Skeletal muscle tissue (tissue), 4 donors: ENCODE data around the gene EIF4E2. TPM values are rescaled to one million over a fixed set of nuclear protein-coding genes. Genes with fewer than 3 reads are reported as not detected.

Experiments used
- H3K27ac ChIP-seq: one replicate; pipeline ENCODE4 v1.7.0; 2013; ENCODE audit warnings: mild to moderate bottlenecking, low read depth, low read length, inconsistent platforms
- H3K27me3 ChIP-seq, 3 donors: one replicate each; pipeline ENCODE4 v1.7.0; 2013; ENCODE audit warnings: low read length in 3 of 3; ENCODE audit not compliant: control insufficient read depth in 3 of 3, insufficient read depth in 3 of 3
- H3K36me3 ChIP-seq, 3 donors: one replicate each; pipeline ENCODE4 v1.7.0; 2013; ENCODE audit warnings: low read length in 3 of 3; ENCODE audit not compliant: control insufficient read depth in 3 of 3, insufficient read depth in 3 of 3
- H3K4me1 ChIP-seq, 3 donors: one replicate each; pipeline ENCODE4 v1.7.0; 2013; ENCODE audit warnings: low read length in 3 of 3, mild to moderate bottlenecking in 3 of 3; ENCODE audit not compliant: control insufficient read depth in 3 of 3, insufficient read depth in 3 of 3
- H3K4me3 ChIP-seq, 3 donors: one replicate each; pipeline ENCODE4 v1.7.0; 2013; ENCODE audit warnings: low read length in 3 of 3
- H3K9ac ChIP-seq, 3 donors: one replicate each; pipeline ENCODE4 v1.7.0; 2013; ENCODE audit warnings: low read length in 3 of 3, mild to moderate bottlenecking in 3 of 3, moderate library complexity in 2 of 3, low read depth in 1 of 3
- H3K9me3 ChIP-seq, 3 donors: one replicate each; pipeline ENCODE4 v1.7.0; 2013; ENCODE audit warnings: low read length in 3 of 3; ENCODE audit not compliant: control insufficient read depth in 3 of 3
- total RNA-seq: library from RNA; depleted of rRNA; stranded (reverse); fragments of >200 nt; gene quantifications from one replicate; pipeline ENCODE4 v1.2.3, GENCODE V29; 2014
- donor health status: Osteomylitis.

Gene EIF4E2
- total RNA-seq, 1 donor from 2014 or later, result 204 TPM

- no peaks in the 10 kb centered on the region for H3K27me3 ChIP-seq
- no peak overlapping the region for H3K9ac ChIP-seq
- H3K27ac ChIP-seq, result no peak overlapping the region
These were observed 36.5 kb downstream of the EIF4E2 start for GRCh38 chr2:232586943-232587505.

DNA sequence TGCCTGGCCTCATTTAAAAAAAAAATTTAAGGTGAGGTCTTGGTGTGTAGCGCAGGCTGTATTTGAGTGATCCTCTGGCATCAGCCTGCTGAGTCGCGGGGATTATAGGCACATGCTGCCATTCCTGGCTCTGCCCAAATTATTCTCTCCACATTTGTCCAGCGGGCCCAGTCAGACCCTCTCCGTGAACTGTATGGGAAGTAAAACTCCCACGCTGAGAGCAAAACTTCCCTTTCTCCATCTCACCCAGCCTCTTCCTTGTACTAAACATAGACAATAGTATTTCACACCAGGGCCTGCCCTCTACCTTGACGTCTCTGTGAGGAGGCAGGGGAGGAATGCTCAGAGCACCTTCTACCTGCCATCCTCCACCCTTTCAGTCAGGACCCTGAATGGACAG, 37.0 kb downstream of the EIF4E2 start:
- H3K4me3 ChIP-seq, result no peak overlapping the region
- peaks cover 2 to 6% (median 2%) of the 10 kb centered on the region in 3 donors for H3K36me3 ChIP-seq
- H3K27ac ChIP-seq, result no peak overlapping the region
- no peaks in the 10 kb centered on the region for H3K27me3 ChIP-seq
- H3K4me1 ChIP-seq, result peaks cover 12 to 61% (median 20%) of the 10 kb centered on the region in 3 donors
- H3K9ac ChIP-seq, result no peak overlapping the region
- H3K9me3 ChIP-seq, result no peaks in the 10 kb centered on the region

More at GRCh38 chr2:232586943-232587505, 36.5 kb downstream of the EIF4E2 start:
- H3K36me3 ChIP-seq, result peaks cover 3 to 6% (median 5%) of the 10 kb centered on the region in 3 donors
- H3K4me3 ChIP-seq, result no peak overlapping the region
- no peaks in the 10 kb centered on the region for H3K9me3 ChIP-seq
- peaks cover 11 to 63% (median 19%) of the 10 kb centered on the region in 3 donors for H3K4me1 ChIP-seq

DNA sequence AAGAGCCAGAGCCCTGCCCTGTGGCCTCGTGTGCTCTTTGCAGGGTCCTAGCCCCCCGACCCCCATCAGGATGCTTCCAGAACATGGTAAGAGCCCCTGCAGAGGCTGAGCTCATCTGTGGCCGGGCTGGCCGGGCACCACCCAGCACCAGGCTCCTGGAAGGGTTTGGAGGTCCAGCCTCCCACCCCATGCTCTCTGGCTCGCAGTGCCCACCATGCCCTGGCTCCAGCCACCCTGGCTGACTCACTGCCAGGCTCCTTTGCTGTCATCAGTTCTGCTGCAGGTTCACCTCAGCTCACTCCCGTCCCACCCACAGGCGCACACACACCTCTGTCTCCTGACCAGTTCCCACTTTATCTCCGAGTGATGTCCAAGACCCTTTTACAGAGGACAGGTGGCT, 37.5 kb downstream of the EIF4E2 start:
- no peaks in the 10 kb centered on the region for H3K9me3 ChIP-seq

DNA sequence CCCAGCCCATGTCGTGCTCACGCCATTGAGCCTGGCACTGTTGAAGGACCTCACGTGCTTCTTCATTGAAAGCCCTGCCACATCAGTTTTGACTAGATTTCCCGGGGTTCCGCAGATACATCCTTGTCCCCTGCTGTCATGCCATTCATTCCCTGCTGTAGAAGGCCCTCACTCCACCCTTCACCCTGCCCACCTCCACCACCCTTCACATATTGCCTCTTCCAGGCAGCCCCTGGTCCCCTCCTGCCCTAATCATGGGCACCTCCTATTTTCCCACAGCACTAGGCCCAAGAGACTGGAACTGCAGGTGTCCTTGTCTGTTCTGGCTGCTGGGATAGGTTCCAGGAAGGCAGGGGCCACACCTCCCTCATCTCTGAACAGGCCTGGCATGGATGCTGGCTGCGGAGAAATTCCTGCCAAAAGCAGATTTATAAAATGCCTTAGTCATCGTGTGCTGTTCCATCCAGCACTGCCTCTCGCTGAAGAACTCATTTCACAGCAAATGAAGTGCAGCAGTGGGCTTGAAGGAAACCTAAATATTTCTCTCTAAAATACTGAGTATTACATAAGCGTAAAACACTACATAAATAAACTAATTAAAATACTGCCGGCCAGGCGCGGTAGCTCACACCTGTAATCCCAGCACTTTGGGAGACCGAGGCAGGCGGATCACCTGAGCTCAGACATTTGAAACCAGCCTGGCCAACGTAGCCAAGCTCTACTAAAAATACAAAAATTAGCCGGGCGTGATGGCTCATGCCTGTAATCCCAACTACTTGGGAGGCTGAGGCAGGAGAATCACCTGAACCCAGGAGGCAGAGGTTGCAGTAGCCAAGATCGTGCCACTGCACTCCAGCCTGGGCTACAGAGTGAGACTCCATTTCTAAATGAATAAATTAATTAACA, 38.4 kb downstream of the EIF4E2 start:
- Histone ChIP-seq H3K4me1 (peaks cover 21 to 65% (median 26%) of the 10 kb centered on the region in 3 donors), H3K27ac (peak overlapping the region; percentile 69), H3K27me3 (no peaks in the 10 kb centered on the region), H3K36me3 (peaks cover 0 to 6% (median 0%) of the 10 kb centered on the region in 3 donors), H3K9ac (peak overlapping the region in 2 of 3 donors; percentile 7 to 50), H3K9me3 (no peaks in the 10 kb centered on the region), H3K4me3 (peak overlapping the region in 1 of 3 donors; percentile 24)

More for the DNA sequence above, 37.5 kb downstream of the EIF4E2 start:
- peaks cover 16 to 61% (median 24%) of the 10 kb centered on the region in 3 donors for H3K4me1 ChIP-seq
- H3K27ac ChIP-seq, result peak overlapping the region; percentile 9
- H3K27me3 ChIP-seq, result no peaks in the 10 kb centered on the region
- H3K9ac ChIP-seq, result no peak overlapping the region
- H3K4me3 ChIP-seq, result no peak overlapping the region
- H3K36me3 ChIP-seq, result peaks cover 0 to 6% (median 2%) of the 10 kb centered on the region in 3 donors

GRCh38 chr2:232592772-232593395, 42.4 kb downstream of the EIF4E2 start:
- H3K27ac ChIP-seq, result peak overlapping the region; percentile 85
- H3K4me3 ChIP-seq, result peak overlapping the region in 1 of 3 donors; percentile 25
- no peaks in the 10 kb centered on the region for H3K36me3 ChIP-seq
- no peaks in the 10 kb centered on the region for H3K27me3 ChIP-seq
- H3K4me1 ChIP-seq, result peaks cover 21 to 47% (median 26%) of the 10 kb centered on the region in 3 donors
- H3K9me3 ChIP-seq, result no peaks in the 10 kb centered on the region
- peak overlapping the region in 1 of 3 donors; percentile 27 for H3K9ac ChIP-seq

GRCh38 chr2:232593982-232594381, 43.5 kb downstream of the EIF4E2 start:
- no peaks in the 10 kb centered on the region for H3K27me3 ChIP-seq
- H3K36me3 ChIP-seq, result no peaks in the 10 kb centered on the region
- no peak overlapping the region for H3K9ac ChIP-seq
- H3K4me1 ChIP-seq, result peaks cover 14 to 36% (median 18%) of the 10 kb centered on the region in 3 donors
- no peak overlapping the region for H3K4me3 ChIP-seq
- no peaks in the 10 kb centered on the region for H3K9me3 ChIP-seq
- no peak overlapping the region for H3K27ac ChIP-seq

DNA sequence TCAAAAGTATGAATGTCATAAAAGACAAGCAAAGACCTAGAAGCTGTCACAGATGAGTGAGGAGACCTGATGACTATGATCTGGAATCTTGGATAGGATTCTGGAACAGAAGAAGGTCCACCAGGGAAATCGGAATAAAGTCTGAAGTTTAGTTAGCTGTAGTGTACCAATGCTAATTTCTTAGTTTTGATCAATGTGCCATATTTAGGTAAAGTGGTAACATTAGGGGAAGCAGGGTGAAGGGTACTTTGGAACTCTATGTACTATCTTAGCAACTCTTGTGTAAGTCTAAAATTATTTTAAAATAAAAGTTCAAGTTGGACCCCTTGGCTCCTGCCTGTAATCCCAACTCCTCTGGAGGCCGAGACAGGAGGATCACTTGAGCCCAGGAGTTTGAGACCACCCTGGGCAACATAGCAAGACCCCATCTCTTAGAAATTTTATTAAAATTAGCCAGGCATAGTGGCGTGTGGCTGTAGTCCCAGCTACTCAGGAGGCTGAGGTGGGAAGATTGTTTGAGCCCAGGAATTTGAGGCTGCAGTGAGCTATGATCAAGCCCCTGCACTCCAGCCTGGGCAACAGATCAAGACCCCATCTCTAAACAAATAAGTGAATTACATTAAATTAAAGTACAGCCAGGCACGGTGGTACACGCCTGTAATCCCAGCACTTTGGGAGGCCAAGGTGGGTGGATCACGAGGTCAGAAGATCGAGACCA, 47.0 kb downstream of the EIF4E2 start:
- Histone ChIP-seq H3K4me1 (peaks cover 22 to 33% (median 24%) of the 10 kb centered on the region in 3 donors), H3K36me3 (no peaks in the 10 kb centered on the region), H3K9me3 (no peaks in the 10 kb centered on the region), H3K27ac (no peak overlapping the region), H3K4me3 (no peak overlapping the region), H3K27me3 (no peaks in the 10 kb centered on the region), H3K9ac (no peak overlapping the region)

DNA sequence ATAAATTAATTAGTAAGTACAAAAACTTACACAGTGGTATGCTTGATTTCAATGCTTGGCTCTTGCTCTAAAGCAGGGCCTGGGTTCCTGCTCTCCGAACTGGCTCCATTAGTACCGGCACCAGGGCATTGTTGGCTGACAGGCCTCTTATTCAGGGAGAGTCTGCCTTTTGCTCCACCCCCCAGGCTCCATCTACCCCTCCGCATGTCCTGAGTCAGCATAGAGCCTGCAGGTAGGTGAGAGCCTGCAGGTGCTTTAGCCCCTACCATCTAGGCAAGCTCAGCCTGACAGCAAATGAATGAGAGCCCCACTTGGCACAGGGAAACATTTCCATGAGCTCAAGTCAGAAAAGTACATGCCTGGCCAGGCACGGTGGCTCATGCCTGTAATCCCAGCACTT, 47.8 kb downstream of the EIF4E2 start:
- H3K4me1 ChIP-seq, result peaks cover 14 to 25% (median 16%) of the 10 kb centered on the region in 3 donors
- H3K27me3 ChIP-seq, result no peaks in the 10 kb centered on the region
- H3K4me3 ChIP-seq, result no peak overlapping the region
- H3K9ac ChIP-seq, result no peak overlapping the region
- H3K9me3 ChIP-seq, result no peaks in the 10 kb centered on the region
- no peaks in the 10 kb centered on the region for H3K36me3 ChIP-seq
- H3K27ac ChIP-seq, result no peak overlapping the region

- Histone ChIP-seq H3K36me3 (no peaks in the 10 kb centered on the region), H3K9me3 (no peaks in the 10 kb centered on the region), H3K27me3 (no peaks in the 10 kb centered on the region), H3K4me1 (peaks cover 11 to 16% (median 12%) of the 10 kb centered on the region in 3 donors), H3K9ac (no peak overlapping the region), H3K27ac (peak overlapping the region; percentile 14), H3K4me3 (no peak overlapping the region)
These were observed 49.7 kb downstream of the EIF4E2 start for GRCh38 chr2:232600053-232600773.
